H1 (cell line): ENCODE results near the gene HDGFL3. TPM values are rescaled to one million over a fixed set of nuclear protein-coding genes. Genes with fewer than 3 reads are reported as not detected.
A peak's percentile ranks its signal among the peaks of the same experiment; 100 is the strongest.

Experiments used
- CTCF ChIA-PET: fragments of 300-600 bp; sonication (Branson Sonifier 250); formaldehyde crosslinking; loops from one replicate; lab custom pipeline; 2021; ENCODE audit not compliant: partially characterized antibody; lab: Charles Lee
- POLR2A ChIA-PET: fragments of 300-600 bp; sonication (Branson Sonifier 250); formaldehyde crosslinking; loops from one replicate; lab custom pipeline; 2021; ENCODE audit warnings: inconsistent platforms; ENCODE audit not compliant: partially characterized antibody; lab: Charles Lee
- DNase-seq, 2 experiments: peaks; one replicate each; pipeline versions ENCODE4 v3.0.0 to v3.0.0-alpha.2; 2010 to 2022; ENCODE audit warnings: low spot score in 2 of 2, low read depth in 1 of 2, mixed read lengths in 1 of 2
- FAIRE-seq: peaks from 2 replicates; lab custom pipeline; 2011; peaks lifted over from hg19 to GRCh38; lab: Jason Lieb, UNC
- H2AFZ ChIP-seq: 2 replicates; pipeline ENCODE4 v1.8.1; 2012; ENCODE audit warnings: low read length, inconsistent platforms
- H2AK5ac ChIP-seq: 2 replicates; pipeline ENCODE4 v1.6.1; 2013; ENCODE audit warnings: low read depth, low read length
- H2BK120ac ChIP-seq: replicated peaks from 2 replicates; pipeline ENCODE3; 2013; ENCODE audit warnings: low read depth, low read length, inconsistent platforms
- H2BK12ac ChIP-seq: 2 replicates; pipeline ENCODE4 v1.6.1; 2013; ENCODE audit warnings: low read depth, low read length
- H2BK15ac ChIP-seq: 2 replicates; pipeline ENCODE4 v1.6.1; 2013; ENCODE audit warnings: low read length
- H2BK20ac ChIP-seq: 2 replicates; pipeline ENCODE4 v1.6.1; 2013; ENCODE audit warnings: low read length
- H2BK5ac ChIP-seq: 2 replicates; pipeline ENCODE4 v1.6.1; 2013; ENCODE audit warnings: low read depth, low read length
- H3K14ac ChIP-seq: 2 replicates; pipeline ENCODE4 v1.6.1; 2013; ENCODE audit warnings: inconsistent platforms; ENCODE audit not compliant: insufficient read length
- H3K18ac ChIP-seq: 2 replicates; pipeline ENCODE4 v1.6.1; 2013; ENCODE audit warnings: low read length; ENCODE audit errors: extremely low read depth
- H3K23ac ChIP-seq: 2 replicates; pipeline ENCODE4 v1.6.1; 2013; ENCODE audit warnings: inconsistent platforms; ENCODE audit not compliant: insufficient read length
- H3K23me2 ChIP-seq: 2 replicates; pipeline ENCODE4 v1.6.1; 2013; ENCODE audit warnings: low read depth, low read length
- H3K27ac ChIP-seq: 2 replicates; pipeline ENCODE4 v1.6.1; 2011; ENCODE audit warnings: low read depth, low read length, inconsistent platforms
- H3K27me3 ChIP-seq, 4 experiments: replicated peaks in 1 of 4; 1 replicate in 1 of 4; 2 replicates in 3 of 4; pipeline versions ENCODE4 v1.6.1 to v1.8.1; 2011 to 2013; ENCODE audit warnings: low read length in 3 of 4, mild to moderate bottlenecking in 3 of 4, inconsistent platforms in 2 of 4, mixed read lengths in 2 of 4, moderate library complexity in 1 of 4; ENCODE audit not compliant: control insufficient read depth in 3 of 4, insufficient read depth in 3 of 4; ENCODE audit errors: extremely low read depth in 1 of 4
- H3K36me3 ChIP-seq, 4 experiments: 2 replicates each; pipeline versions ENCODE4 v1.6.1 to v1.8.1; 2011 to 2013; ENCODE audit warnings: mild to moderate bottlenecking in 4 of 4, low read length in 3 of 4, moderate library complexity in 2 of 4, control low read depth in 1 of 4, inconsistent platforms in 1 of 4; ENCODE audit not compliant: insufficient read depth in 4 of 4, control insufficient read depth in 2 of 4
- H3K4ac ChIP-seq: replicated peaks from 2 replicates; pipeline ENCODE3; 2013; ENCODE audit warnings: low read length, low read depth, mixed read lengths, inconsistent platforms; ENCODE audit not compliant: insufficient read length
- H3K4me1 ChIP-seq, 4 experiments: replicated peaks in 1 of 4; 1 replicate in 1 of 4; 2 replicates in 3 of 4; pipeline versions ENCODE4 v1.6.1 to v1.8.1; 2011 to 2013; ENCODE audit warnings: low read length in 3 of 4, inconsistent platforms in 2 of 4, mixed read lengths in 1 of 4; ENCODE audit not compliant: insufficient read depth in 4 of 4, control insufficient read depth in 3 of 4
- H3K4me2 ChIP-seq, 2 experiments: 2 replicates each; pipeline versions ENCODE4 v1.6.1 to v1.8.1; 2011 to 2013; ENCODE audit warnings: low read depth in 2 of 2, low read length in 2 of 2, control low read depth in 1 of 2, inconsistent platforms in 1 of 2, mild to moderate bottlenecking in 1 of 2; ENCODE audit not compliant: insufficient read depth in 1 of 2
- H3K4me3 ChIP-seq, 4 experiments: fragments of 200-600, 300-600 bp in 1 of 4; sonication (generic), shearing (Covaris generic), sonication (Bioruptor Twin) in 1 of 4; 2 replicates each; pipeline versions ENCODE4 v1.5.1 to v1.8.1; 2011 to 2016; ENCODE audit warnings: low read length in 4 of 4, low read depth in 3 of 4, control low read depth in 2 of 4, inconsistent platforms in 2 of 4, mild to moderate bottlenecking in 2 of 4, mixed read lengths in 1 of 4, moderate library complexity in 1 of 4; ENCODE audit not compliant: insufficient read depth in 2 of 4; ENCODE audit errors: extremely low read depth in 1 of 4
- H3K56ac ChIP-seq: replicated peaks from 2 replicates; pipeline ENCODE3; 2013; ENCODE audit warnings: low read depth, mild to moderate bottlenecking, mixed read lengths, low read length, inconsistent platforms; ENCODE audit not compliant: insufficient read length
- H3K79me1 ChIP-seq: 2 replicates; pipeline ENCODE4 v1.6.1; 2013; ENCODE audit warnings: low read depth, low read length, control low read depth
- H3K79me2 ChIP-seq, 2 experiments: 2 replicates each; pipeline versions ENCODE4 v1.6.1 to v1.8.1; 2012 to 2013; ENCODE audit warnings: low read length in 2 of 2, mild to moderate bottlenecking in 2 of 2, inconsistent platforms in 1 of 2; ENCODE audit not compliant: insufficient read depth in 2 of 2, control insufficient read depth in 1 of 2
- H3K9ac ChIP-seq, 4 experiments: replicated peaks in 1 of 4; 1 replicate in 1 of 4; 2 replicates in 3 of 4; pipeline versions ENCODE4 v1.6.1 to v1.8.1; 2011 to 2013; ENCODE audit warnings: low read depth in 3 of 4, low read length in 3 of 4, control low read depth in 2 of 4, mild to moderate bottlenecking in 2 of 4, moderate library complexity in 2 of 4, inconsistent platforms in 1 of 4; ENCODE audit errors: extremely low read depth in 1 of 4
- H3K9me3 ChIP-seq, 2 experiments: 2 replicates each; pipeline versions ENCODE4 v1.6.1 to v1.8.1; 2012 to 2013; ENCODE audit warnings: mild to moderate bottlenecking in 2 of 2, moderate library complexity in 2 of 2, control low read depth in 1 of 2, inconsistent platforms in 1 of 2, low read depth in 1 of 2, low read length in 1 of 2, mixed read lengths in 1 of 2; ENCODE audit not compliant: insufficient read depth in 2 of 2
- H4K20me1 ChIP-seq, 2 experiments: replicated peaks in 1 of 2; 2 replicates each; pipeline versions ENCODE3 to v1.8.1; 2011 to 2013; ENCODE audit warnings: inconsistent platforms in 2 of 2, low read length in 2 of 2, mild to moderate bottlenecking in 1 of 2; ENCODE audit not compliant: insufficient read depth in 2 of 2, control insufficient read depth in 1 of 2
- H4K5ac ChIP-seq: 2 replicates; pipeline ENCODE4 v1.6.1; 2013; ENCODE audit warnings: low read length, low read depth, mixed read lengths, inconsistent platforms; ENCODE audit not compliant: insufficient read length
- H4K8ac ChIP-seq: 2 replicates; pipeline ENCODE4 v1.8.0; 2013; ENCODE audit warnings: mild to moderate bottlenecking, moderate library complexity, low read length, inconsistent platforms; ENCODE audit not compliant: insufficient read depth; ENCODE audit errors: extremely low read depth
- H4K91ac ChIP-seq: replicated peaks from 2 replicates; pipeline ENCODE3; 2013; ENCODE audit warnings: low read length, mixed read lengths, inconsistent platforms; ENCODE audit not compliant: insufficient read length
- BRCA1 ChIP-seq: IDR thresholded peaks from 2 replicates; pipeline ENCODE4 v1.6.1; 2012; ENCODE audit warnings: low read depth, low read length, improper control_type of control experiment
- KDM1A ChIP-seq: fragments of 200-600, 300-600 bp; sonication (generic); IDR thresholded peaks from 2 replicates; pipeline ENCODE4 v1.7.1; 2016; ENCODE audit warnings: mild to moderate bottlenecking, low read length, borderline replicate concordance
- SUZ12 ChIP-seq: fragments of 200-600 bp; sonication (generic); IDR thresholded peaks from 2 replicates; pipeline ENCODE4 v1.6.1; 2012; ENCODE audit warnings: mild to moderate bottlenecking, inconsistent platforms, low read length, moderate library complexity, mixed read lengths
- WGBS, 2 experiments: shearing (Covaris generic) in 1 of 2; methylation state at CpG; one replicate each; pipeline versions ENCODE4 v1.1.6 to v1.1.7; 2013 to 2015; ENCODE audit warnings: low lambda C conversion rate in 2 of 2, mixed read lengths in 2 of 2, inconsistent platforms in 1 of 2, low coverage in 1 of 2, missing lambda C conversion rate in 1 of 2; ENCODE audit not compliant: insufficient replicate concordance in 2 of 2, insufficient coverage in 1 of 2, insufficient read length in 1 of 2; ENCODE audit errors: extremely low coverage in 1 of 2, missing lambda C conversion rate in 1 of 2; 5-methylcytosine and 5-hydroxymethylcytosine counted together
- polyA plus RNA-seq, 7 experiments: library from polyadenylated mRNA; depleted of rRNA in 3 of 7; stranded (reverse) in 5 of 7; unstranded in 2 of 7; fragments of >200 nt in 5 of 7; fragments of 200-250 nt in 2 of 7; gene quantifications; 1 replicate in 5 of 7; 2 replicates in 1 of 7; 4 replicates in 1 of 7; pipeline versions ENCODE4 v1.2.1 to v1.2.3, GENCODE V29; 2011 to 2013; ENCODE audit warnings: missing spikeins in 2 of 7, mixed read lengths in 2 of 7
- total RNA-seq: library from RNA; stranded (reverse); fragmentation: NEBNext Ultra II Directional; extraction: Animal tissue kit (Norgen Biotek cat#: 25700); gene quantifications from 2 replicates; pipeline ENCODE4 v1.2.1, GENCODE V29; 2021

The HDGFL3 gene
- total and polyA plus RNA-seq, 2 of the 8 experiments (the other 6 are each of a cell fraction or from before 2014, with no cell fraction given) = 14.1 to 149 TPM

DNA sequence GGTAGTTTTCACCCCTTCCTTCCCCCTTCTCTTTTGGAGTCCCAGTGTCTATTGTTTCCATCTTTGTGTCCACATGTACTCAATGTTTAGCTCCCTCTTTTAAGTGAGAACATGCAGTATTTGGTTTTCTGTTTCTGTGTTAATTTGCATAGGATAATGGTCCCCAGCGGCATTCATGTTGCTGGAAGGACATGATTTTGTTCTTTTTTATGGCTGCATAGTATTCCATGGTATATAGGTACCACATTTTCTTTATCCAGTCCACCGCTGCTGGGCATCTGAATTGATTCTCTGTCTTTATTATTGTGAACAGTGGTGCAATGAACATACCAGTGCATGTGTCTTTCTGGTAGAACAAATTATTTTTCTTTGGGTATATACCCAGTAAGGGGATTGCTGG lies 7.7 kb upstream of the HDGFL3 start:
- 94% methylated on average over 2 of the region's 2 CpGs; no CpG with 5 or more reads in 1 of the 2 experiments for WGBS, 2 experiments
- Histone ChIP-seq H4K20me1 (no peaks in the 10 kb centered on the region), H4K5ac (no peak overlapping the region), H3K4ac (no peak overlapping the region), H3K23me2 (no peaks in the 10 kb centered on the region), H2AFZ (no peak overlapping the region), H2BK5ac (no peak overlapping the region), H3K18ac (no peak overlapping the region), H2BK12ac (no peak overlapping the region), H3K79me2 (no peaks in the 10 kb centered on the region), H2BK20ac (no peak overlapping the region), H2BK15ac (no peak overlapping the region), H3K4me2 (no peak overlapping the region), H2BK120ac (no peak overlapping the region), H3K36me3 (no peaks in the 10 kb centered on the region), H3K23ac (no peak overlapping the region), H3K56ac (no peak overlapping the region), H3K79me1 (no peaks in the 10 kb centered on the region), H3K27me3 (no peaks in the 10 kb centered on the region), H3K4me3 (no peak overlapping the region), H3K27ac (no peak overlapping the region), H3K9me3 (0 out of 4 replicates have a peak, but pooled peaks cover 0 to 2% of the 10 kb centered on the region in 2 experiments), H3K4me1 (no peaks in the 10 kb centered on the region), H4K91ac (no peak overlapping the region), H3K14ac (no peak overlapping the region), H4K8ac (no peak overlapping the region), H3K9ac (no peak overlapping the region), H2AK5ac (no peak overlapping the region)
- peak; percentile 54; the same call in 1 of the 2 replicates for TF ChIP-seq KDM1A
- TF ChIP-seq BRCA1 = no peak
- TF ChIP-seq SUZ12 = no peak
- ChIA-PET CTCF (no interaction called here), POLR2A (no interaction called here)
- FAIRE-seq (no peak), DNase-seq (no peak)
